ENCODE data around the gene MISP3. TPM values are rescaled to one million over a fixed set of nuclear protein-coding genes. Genes with fewer than 3 reads are reported as not detected.

The MISP3 gene
- total and polyA plus RNA-seq, 2 experiments from 2014 or later, result 1.9 to 2.4 TPM

GRCh38 chr19:14061081-14061749 lies 11.4 kb upstream of the MISP3 start (continued):
- TF ChIP-seq ZNF462 (CRISPR knock-in tag; IDR thresholded peaks at IDR 0.05), result no peak
- TF ChIP-seq NANOG (IDR thresholded peaks at IDR 0.05; ENCODE audit: borderline replicate concordance), result no peak
- no peak for TF ChIP-seq POLR2AphosphoS5 (IDR thresholded peaks at IDR 0.05; ENCODE audit: low read depth)
- TF ChIP-seq EZH2phosphoT487 (IDR thresholded peaks at IDR 0.05; ENCODE audit: unreplicated experiment), result no peak
- TF ChIP-seq ZNF331 (CRISPR knock-in tag; IDR thresholded peaks at IDR 0.05; ENCODE audit: low read depth), result no peak

GRCh38 chr19:14061751-14062557 lies 10.6 kb upstream of the MISP3 start, which contains the start of gene PALM3:
Gene PALM3, minus strand, starts transcription at chr19:14062076. Its CDS starts 96 bp downstream, at chr19:14061980.
- H4K20me1 ChIP-seq (replicated peaks; ENCODE audit: insufficient read depth), result no peaks in the 10 kb centered on the region
- H3K36me3 Mint-ChIP-seq (ENCODE audit: low read depth), result no peaks in the 10 kb centered on the region
- no peaks in the 10 kb centered on the region for H3K79me2 ChIP-seq (replicated peaks; ENCODE audit: insufficient read depth)
- H3K4me3 Mint-ChIP-seq, result no peak within 1 kb of the TSS
- no peaks in the 10 kb centered on the region for H3K36me3 ChIP-seq (ENCODE audit: insufficient read depth)
- no peak within 1 kb of the TSS for H3K4me2 ChIP-seq
- no peak within 1 kb of the TSS for H3K27ac Mint-ChIP-seq
- H2AFZ ChIP-seq, result peak within 1 kb of the TSS; percentile 66; the same call in 1 of the 2 replicates
- H3K9me2 ChIP-seq (ENCODE audit: insufficient read depth), result no peaks in the 10 kb centered on the region
- peaks cover 8% of the 10 kb centered on the region; the same call in 1 of the 2 replicates for H3K4me1 ChIP-seq (ENCODE audit: insufficient read depth)
- peaks cover 29% of the 10 kb centered on the region for H3K27me3 Mint-ChIP-seq (ENCODE audit: insufficient read depth, low read depth, poor library complexity)
- DNase-seq (ENCODE audit: low spot score), result no peak
- no peak within 1 kb of the TSS for H3K4me3 ChIP-seq
- H3K9me3 Mint-ChIP-seq, result no peaks in the 10 kb centered on the region
- H3F3A ChIP-seq (replicated peaks; ENCODE audit: low read depth), result 0 out of 2 replicates have a peak, but pooled peaks cover 5% of the 10 kb centered on the region
- H3K27ac ChIP-seq (ENCODE audit: low read depth), result no peak within 1 kb of the TSS
- H3K27me3 ChIP-seq (ENCODE audit: insufficient read depth), result peaks cover 25% of the 10 kb centered on the region
- H3K4me1 Mint-ChIP-seq, result peaks cover 11% of the 10 kb centered on the region
- ATAC-seq, result no peak
- no peak for TF ChIP-seq NANOG (IDR thresholded peaks at IDR 0.05; ENCODE audit: borderline replicate concordance)
- TF ChIP-seq ETS1 (IDR thresholded peaks at IDR 0.05), result no peak
- TF ChIP-seq ZNF114 (CRISPR knock-in tag; IDR thresholded peaks at IDR 0.05), result no peak
- no peak for TF ChIP-seq JUNB (IDR thresholded peaks at IDR 0.05; ENCODE audit: unreplicated experiment)

Measured in GM23338 (cell line).